ENCODE results near the gene MYBPC2.

The MYBPC2 gene

DNA sequence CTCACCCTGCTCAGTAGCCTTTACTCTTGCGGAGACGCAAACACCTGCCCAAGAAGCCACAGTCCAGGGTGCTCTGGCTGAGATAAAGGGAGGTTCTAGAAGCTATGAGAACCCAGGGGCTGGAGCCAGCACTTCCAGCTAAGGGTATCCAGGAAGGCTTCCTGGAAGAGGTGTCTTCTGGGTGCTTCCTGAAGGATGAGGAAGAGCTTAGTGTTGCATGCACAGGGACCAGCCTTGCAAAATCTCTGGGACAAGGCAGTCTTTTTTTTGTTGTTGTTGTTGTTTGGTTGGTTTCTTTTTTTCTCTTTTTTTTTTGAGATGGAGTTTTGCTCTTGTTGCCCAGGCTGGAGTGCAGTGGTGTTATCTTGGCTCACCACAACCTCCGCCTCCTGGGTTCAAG is 20.6 kb downstream of the MYBPC2 start:
- no peak overlapping the region for H3K27ac ChIP-seq (ENCODE audit: low read depth, low read length)
- H3K36me3 ChIP-seq (ENCODE audit: insufficient read depth, low read length), result no peaks in the 10 kb centered on the region
- no peak overlapping the region for H3K4me3 ChIP-seq (ENCODE audit: low read depth in 1 of 2, low read length in 2 of 2)
- H3K9me3 ChIP-seq (ENCODE audit: low read length), result no peaks in the 10 kb centered on the region
- no peaks in the 10 kb centered on the region for H3K4me1 ChIP-seq (ENCODE audit: insufficient read depth, low read length)
- peaks cover 0 to 19% of the 10 kb centered on the region in 2 donors for H3K27me3 ChIP-seq (ENCODE audit: control insufficient read depth in 1 of 2, insufficient read depth in 2 of 2, low read length in 2 of 2)
- no peak overlapping the region for H3K9ac ChIP-seq (ENCODE audit: low read length)

DNA sequence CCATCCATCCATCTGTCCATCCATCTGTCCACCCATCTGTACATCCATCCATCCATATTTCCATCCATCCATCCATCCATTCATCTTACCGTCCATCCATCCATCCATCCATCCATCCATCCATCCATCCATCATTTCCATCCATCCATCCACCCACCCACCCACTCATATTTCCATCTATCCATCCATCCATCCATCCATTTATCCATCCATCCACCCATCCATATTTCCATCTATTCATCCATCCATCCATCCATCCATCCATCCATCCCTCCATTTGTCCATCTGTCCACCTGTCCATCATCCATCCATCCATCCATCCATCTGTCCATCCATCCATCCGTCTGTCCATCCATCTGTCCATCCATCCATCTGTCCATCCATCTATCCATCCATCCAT is 23.3 kb downstream of the MYBPC2 start:
- Histone ChIP-seq H3K4me1 (ENCODE audit: insufficient read depth, low read length) (no peaks in the 10 kb centered on the region), H3K27ac (ENCODE audit: low read depth, low read length) (no peak overlapping the region), H3K27me3 (ENCODE audit: control insufficient read depth in 1 of 2, insufficient read depth in 2 of 2, low read length in 2 of 2) (peaks cover 0 to 35% of the 10 kb centered on the region in 2 donors), H3K4me3 (ENCODE audit: low read depth in 1 of 2, low read length in 2 of 2) (no peak overlapping the region), H3K36me3 (ENCODE audit: insufficient read depth, low read length) (no peaks in the 10 kb centered on the region), H3K9ac (ENCODE audit: low read length) (no peak overlapping the region), H3K9me3 (ENCODE audit: low read length) (no peaks in the 10 kb centered on the region)

- Histone ChIP-seq H3K27ac (ENCODE audit: low read depth, low read length) (no peak overlapping the region), H3K36me3 (ENCODE audit: insufficient read depth, low read length) (no peaks in the 10 kb centered on the region), H3K27me3 (ENCODE audit: control insufficient read depth in 1 of 2, insufficient read depth in 2 of 2, low read length in 2 of 2) (peaks cover 0 to 38% of the 10 kb centered on the region in 2 donors)
These were observed 24.6 kb downstream of the MYBPC2 start for GRCh38 chr19:50457300-50457699.

GRCh38 chr19:50458396-50459066 is 25.8 kb downstream of the MYBPC2 start:
- H3K36me3 ChIP-seq (ENCODE audit: insufficient read depth, low read length), result no peaks in the 10 kb centered on the region
- H3K4me3 ChIP-seq (ENCODE audit: low read depth in 1 of 2, low read length in 2 of 2), result no peak overlapping the region
- no peaks in the 10 kb centered on the region for H3K4me1 ChIP-seq (ENCODE audit: insufficient read depth, low read length)
- no peaks in the 10 kb centered on the region for H3K9me3 ChIP-seq (ENCODE audit: low read length)
- H3K9ac ChIP-seq (ENCODE audit: low read length), result no peak overlapping the region
- peaks cover 0 to 38% of the 10 kb centered on the region in 2 donors for H3K27me3 ChIP-seq (ENCODE audit: control insufficient read depth in 1 of 2, insufficient read depth in 2 of 2, low read length in 2 of 2)
- no peak overlapping the region for H3K27ac ChIP-seq (ENCODE audit: low read depth, low read length)

More at GRCh38 chr19:50457300-50457699, 24.6 kb downstream of the MYBPC2 start:
- Histone ChIP-seq H3K4me3 (ENCODE audit: low read depth in 1 of 2, low read length in 2 of 2) (no peak overlapping the region), H3K4me1 (ENCODE audit: insufficient read depth, low read length) (no peaks in the 10 kb centered on the region), H3K9ac (ENCODE audit: low read length) (no peak overlapping the region), H3K9me3 (ENCODE audit: low read length) (no peaks in the 10 kb centered on the region)

DNA sequence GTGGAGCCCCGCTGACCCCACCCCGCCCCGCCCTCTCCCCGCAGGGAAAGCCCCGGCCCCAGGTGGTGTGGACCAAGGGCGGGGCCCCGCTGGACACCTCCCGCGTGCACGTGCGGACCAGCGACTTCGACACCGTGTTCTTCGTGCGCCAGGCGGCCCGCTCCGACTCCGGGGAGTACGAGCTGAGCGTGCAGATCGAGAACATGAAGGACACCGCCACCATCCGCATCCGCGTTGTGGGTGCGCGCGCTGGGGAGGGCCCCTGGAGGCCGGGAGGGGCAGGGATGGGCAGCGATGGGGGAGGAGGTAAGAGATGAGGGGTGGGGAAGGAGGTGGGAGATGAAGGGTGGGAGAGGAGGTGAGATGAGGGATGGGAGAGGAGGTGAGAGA is 26.4 kb downstream of the MYBPC2 start:
- Histone ChIP-seq H3K27me3 (ENCODE audit: control insufficient read depth in 1 of 2, insufficient read depth in 2 of 2, low read length in 2 of 2) (peaks cover 0 to 38% of the 10 kb centered on the region in 2 donors), H3K4me1 (ENCODE audit: insufficient read depth, low read length) (no peaks in the 10 kb centered on the region), H3K36me3 (ENCODE audit: insufficient read depth, low read length) (no peaks in the 10 kb centered on the region), H3K9me3 (ENCODE audit: low read length) (no peaks in the 10 kb centered on the region), H3K4me3 (ENCODE audit: low read depth in 1 of 2, low read length in 2 of 2) (no peak overlapping the region), H3K9ac (ENCODE audit: low read length) (no peak overlapping the region), H3K27ac (ENCODE audit: low read depth, low read length) (no peak overlapping the region)

GRCh38 chr19:50459638-50460037 is 26.9 kb downstream of the MYBPC2 start:
- no peak overlapping the region for H3K9ac ChIP-seq (ENCODE audit: low read length)
- no peaks in the 10 kb centered on the region for H3K4me1 ChIP-seq (ENCODE audit: insufficient read depth, low read length)
- H3K4me3 ChIP-seq (ENCODE audit: low read depth in 1 of 2, low read length in 2 of 2), result no peak overlapping the region
- H3K36me3 ChIP-seq (ENCODE audit: insufficient read depth, low read length), result no peaks in the 10 kb centered on the region
- H3K27me3 ChIP-seq (ENCODE audit: control insufficient read depth in 1 of 2, insufficient read depth in 2 of 2, low read length in 2 of 2), result peaks cover 0 to 38% of the 10 kb centered on the region in 2 donors
- H3K27ac ChIP-seq (ENCODE audit: low read depth, low read length), result no peak overlapping the region
- H3K9me3 ChIP-seq (ENCODE audit: low read length), result no peaks in the 10 kb centered on the region

GRCh38 chr19:50460161-50460765 is 27.6 kb downstream of the MYBPC2 start:
- Histone ChIP-seq H3K9ac (ENCODE audit: low read length) (no peak overlapping the region), H3K27me3 (ENCODE audit: control insufficient read depth in 1 of 2, insufficient read depth in 2 of 2, low read length in 2 of 2) (peaks cover 0 to 38% of the 10 kb centered on the region in 2 donors), H3K4me1 (ENCODE audit: insufficient read depth, low read length) (no peaks in the 10 kb centered on the region), H3K27ac (ENCODE audit: low read depth, low read length) (no peak overlapping the region), H3K4me3 (ENCODE audit: low read depth in 1 of 2, low read length in 2 of 2) (no peak overlapping the region), H3K36me3 (ENCODE audit: insufficient read depth, low read length) (no peaks in the 10 kb centered on the region), H3K9me3 (ENCODE audit: low read length) (no peaks in the 10 kb centered on the region)

DNA sequence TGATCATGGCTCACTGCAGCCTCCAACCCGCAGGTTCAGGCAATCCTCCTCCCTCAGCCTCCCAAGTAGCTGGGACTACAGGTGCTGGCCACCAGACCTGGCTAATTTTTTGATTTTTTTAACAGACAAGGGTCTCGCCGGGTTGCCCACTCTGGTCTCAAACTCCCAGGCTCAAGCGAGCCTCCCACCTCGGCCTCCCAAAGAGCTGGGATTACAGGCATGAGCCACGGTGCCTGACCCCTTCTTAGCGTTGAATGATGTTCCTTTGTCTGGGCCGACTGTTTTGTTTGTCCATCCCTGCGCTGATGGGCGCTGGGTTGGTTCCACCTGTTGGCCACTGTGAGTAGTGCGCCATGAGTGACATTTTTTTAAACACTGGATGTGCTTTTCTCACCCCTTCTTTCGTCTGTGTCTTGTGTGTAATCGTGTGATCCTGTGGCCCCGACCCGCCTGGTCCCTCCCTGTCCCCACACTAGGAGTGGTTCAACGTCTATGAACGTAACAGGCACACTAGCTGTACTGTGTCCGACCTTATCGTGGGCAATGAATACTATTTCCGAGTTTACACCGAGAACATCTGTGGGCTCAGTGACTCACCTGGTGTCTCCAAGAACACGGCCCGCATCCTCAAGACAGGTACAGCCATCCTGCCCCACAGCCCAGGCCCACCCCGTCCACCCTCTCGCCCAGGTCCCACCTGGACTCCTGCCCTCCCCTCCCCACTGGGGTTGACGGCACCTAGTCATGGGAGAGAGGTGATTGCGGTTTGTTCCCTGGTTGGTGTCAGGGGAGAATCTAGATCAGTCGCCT is 28.6 kb downstream of the MYBPC2 start:
- H3K4me1 ChIP-seq (ENCODE audit: insufficient read depth, low read length), result no peaks in the 10 kb centered on the region
- H3K36me3 ChIP-seq (ENCODE audit: insufficient read depth, low read length), result no peaks in the 10 kb centered on the region
- H3K27me3 ChIP-seq (ENCODE audit: control insufficient read depth in 1 of 2, insufficient read depth in 2 of 2, low read length in 2 of 2), result peaks cover 0 to 38% of the 10 kb centered on the region in 2 donors
- no peak overlapping the region for H3K4me3 ChIP-seq (ENCODE audit: low read depth in 1 of 2, low read length in 2 of 2)
- no peak overlapping the region for H3K27ac ChIP-seq (ENCODE audit: low read depth, low read length)
- H3K9ac ChIP-seq (ENCODE audit: low read length), result no peak overlapping the region
- no peaks in the 10 kb centered on the region for H3K9me3 ChIP-seq (ENCODE audit: low read length)

GRCh38 chr19:50462970-50463369 is 30.3 kb downstream of the MYBPC2 start:
- no peaks in the 10 kb centered on the region for H3K4me1 ChIP-seq (ENCODE audit: insufficient read depth, low read length)

GRCh38 chr19:50464348-50464747 is 31.7 kb downstream of the MYBPC2 start:
- no peak overlapping the region for H3K4me3 ChIP-seq (ENCODE audit: low read depth in 1 of 2, low read length in 2 of 2)
- no peak overlapping the region for H3K9ac ChIP-seq (ENCODE audit: low read length)
- peaks cover 0 to 23% of the 10 kb centered on the region in 2 donors for H3K27me3 ChIP-seq (ENCODE audit: control insufficient read depth in 1 of 2, insufficient read depth in 2 of 2, low read length in 2 of 2)
- H3K9me3 ChIP-seq (ENCODE audit: low read length), result no peaks in the 10 kb centered on the region
- H3K4me1 ChIP-seq (ENCODE audit: insufficient read depth, low read length), result no peaks in the 10 kb centered on the region
- no peak overlapping the region for H3K27ac ChIP-seq (ENCODE audit: low read depth, low read length)
- H3K36me3 ChIP-seq (ENCODE audit: insufficient read depth, low read length), result no peaks in the 10 kb centered on the region

More at GRCh38 chr19:50462970-50463369, 30.3 kb downstream of the MYBPC2 start:
- H3K9me3 ChIP-seq (ENCODE audit: low read length), result no peaks in the 10 kb centered on the region
- H3K36me3 ChIP-seq (ENCODE audit: insufficient read depth, low read length), result no peaks in the 10 kb centered on the region
- H3K9ac ChIP-seq (ENCODE audit: low read length), result no peak overlapping the region
- no peak overlapping the region for H3K4me3 ChIP-seq (ENCODE audit: low read depth in 1 of 2, low read length in 2 of 2)
- peaks cover 0 to 36% of the 10 kb centered on the region in 2 donors for H3K27me3 ChIP-seq (ENCODE audit: control insufficient read depth in 1 of 2, insufficient read depth in 2 of 2, low read length in 2 of 2)
- no peak overlapping the region for H3K27ac ChIP-seq (ENCODE audit: low read depth, low read length)

GRCh38 chr19:50465000-50465399 is 32.3 kb downstream of the MYBPC2 start:
- Histone ChIP-seq H3K36me3 (ENCODE audit: insufficient read depth, low read length) (no peaks in the 10 kb centered on the region), H3K27ac (ENCODE audit: low read depth, low read length) (no peak overlapping the region), H3K9me3 (ENCODE audit: low read length) (no peaks in the 10 kb centered on the region), H3K27me3 (ENCODE audit: control insufficient read depth in 1 of 2, insufficient read depth in 2 of 2, low read length in 2 of 2) (peaks cover 0 to 19% of the 10 kb centered on the region in 2 donors), H3K9ac (ENCODE audit: low read length) (no peak overlapping the region), H3K4me3 (ENCODE audit: low read depth in 1 of 2, low read length in 2 of 2) (no peak overlapping the region), H3K4me1 (ENCODE audit: insufficient read depth, low read length) (no peaks in the 10 kb centered on the region)

Measured in muscle layer of colon (tissue), 2 donors.